B cell (primary cell): ENCODE measurements around the gene TCF3. TPM values are rescaled to one million over a fixed set of nuclear protein-coding genes. Genes with fewer than 3 reads are reported as not detected.

Experiments used
- ATAC-seq: fragments of 200-7000 bp; cut with Tn5 transposase; one replicate; pipeline ENCODE4 v1.10.0; 2021; ENCODE audit warnings: low read depth, mild to moderate bottlenecking, moderate number of reproducible peaks, moderate library complexity
- CTCF ChIA-PET: fragments of 350-600 bp; sonication (Branson Sonifier 250); formaldehyde crosslinking; loops from one replicate; lab custom pipeline; 2021; ENCODE audit warnings: antibody characterized with exemption, inconsistent platforms; lab: Charles Lee
- POLR2A ChIA-PET: fragments of 350-600 bp; sonication (Branson Sonifier 250); formaldehyde crosslinking; loops from one replicate; lab custom pipeline; 2021; ENCODE audit warnings: antibody characterized with exemption; lab: Charles Lee
- DNase-seq: peaks from one replicate; pipeline ENCODE4 v3.0.0; 2013
- H2AFZ ChIP-seq: 2 replicates; pipeline ENCODE4 v1.6.1; 2012; ENCODE audit warnings: mild to moderate bottlenecking, low read depth, low read length; ENCODE audit not compliant: insufficient read depth, poor library complexity, severe bottlenecking
- H3K27ac ChIP-seq, 2 donors: 1 replicate in 1 of 2; 2 replicates in 1 of 2; pipeline ENCODE4 v1.5.1; 2012 to 2013; ENCODE audit warnings: low read length in 2 of 2, mild to moderate bottlenecking in 2 of 2, moderate library complexity in 1 of 2
- H3K27me3 ChIP-seq, 4 experiments: fragments of 200-600 bp in 1 of 4; sonication (generic) in 1 of 4; replicated peaks in 1 of 4; 1 replicate in 2 of 4; 2 replicates in 2 of 4; pipeline versions ENCODE4 v1.6.1 to v1.7.0; 2013 to 2016; ENCODE audit warnings: low read length in 3 of 4, mild to moderate bottlenecking in 2 of 4, mixed read lengths in 1 of 4, moderate library complexity in 1 of 4; ENCODE audit not compliant: insufficient read depth in 4 of 4, control insufficient read depth in 3 of 4; ENCODE audit errors: control extremely low read depth in 1 of 4
- H3K36me3 ChIP-seq, 2 experiments: replicated peaks in 1 of 2; 1 replicate in 1 of 2; 2 replicates in 1 of 2; pipeline versions ENCODE4 v1.6.1 to v1.7.1; 2013; ENCODE audit warnings: low read length in 1 of 2; ENCODE audit not compliant: insufficient read depth in 2 of 2, control insufficient read depth in 1 of 2; ENCODE audit errors: control extremely low read depth in 1 of 2, extremely low read depth in 1 of 2
- H3K4me1 ChIP-seq, 2 donors: fragments of 200-600 bp in 1 of 2; sonication (generic) in 1 of 2; 1 replicate in 1 of 2; 2 replicates in 1 of 2; pipeline versions ENCODE4 v1.5.1 to v1.6.1; 2013 to 2017; ENCODE audit warnings: low read length in 2 of 2; ENCODE audit not compliant: control insufficient read depth in 2 of 2, insufficient read depth in 2 of 2
- H3K4me2 ChIP-seq: replicated peaks from 2 replicates; pipeline ENCODE3; 2012; ENCODE audit warnings: mild to moderate bottlenecking, low read depth, low read length; ENCODE audit not compliant: poor library complexity, severe bottlenecking
- H3K4me3 ChIP-seq, 5 experiments: fragments of 200-600 bp in 1 of 5; sonication (generic) in 1 of 5; 1 replicate in 3 of 5; 2 replicates in 2 of 5; pipeline versions ENCODE4 v1.5.1 to v1.7.0; 2011 to 2016; ENCODE audit warnings: low read length in 4 of 5, mild to moderate bottlenecking in 4 of 5, low read depth in 2 of 5, control low read depth in 1 of 5, moderate library complexity in 1 of 5; ENCODE audit not compliant: insufficient read depth in 1 of 5; ENCODE audit errors: control extremely low read depth in 1 of 5, extremely low read depth in 1 of 5
- H3K79me2 ChIP-seq: fragments of 200-600 bp; sonication (generic); one replicate; pipeline ENCODE4 v1.6.0; 2016; ENCODE audit warnings: low read length; ENCODE audit not compliant: control insufficient read depth, insufficient read depth
- H3K9ac ChIP-seq: fragments of 200-600 bp; sonication (generic); 2 replicates; pipeline ENCODE4 v1.6.1; 2017; ENCODE audit warnings: mild to moderate bottlenecking, low read length, moderate library complexity
- H3K9me3 ChIP-seq, 3 donors: one replicate each; pipeline versions ENCODE4 v1.6.1 to v1.7.1; 2013; ENCODE audit warnings: low read length in 2 of 3; ENCODE audit not compliant: control insufficient read depth in 2 of 3, insufficient read depth in 1 of 3; ENCODE audit errors: control extremely low read depth in 1 of 3
- H4K20me1 ChIP-seq: 2 replicates; pipeline ENCODE4 v1.6.0; 2012; ENCODE audit warnings: mild to moderate bottlenecking, low read length; ENCODE audit not compliant: insufficient read depth, control insufficient read depth, poor library complexity, severe bottlenecking
- H3K27ac Mint-ChIP-seq: one replicate; pipeline ENCODE4 v1.8.0; 2021; ENCODE audit warnings: mixed read lengths
- H3K27me3 Mint-ChIP-seq: one replicate; pipeline ENCODE4 v1.8.0; 2021; ENCODE audit warnings: mixed read lengths
- H3K4me1 Mint-ChIP-seq: one replicate; pipeline ENCODE4 v1.8.0; 2021; ENCODE audit warnings: mixed read lengths
- H3K4me3 Mint-ChIP-seq: one replicate; pipeline ENCODE4 v1.8.0; 2021; ENCODE audit warnings: mixed read lengths
- H3K9me3 Mint-ChIP-seq: one replicate; pipeline ENCODE4 v1.8.0; 2022; ENCODE audit warnings: mixed read lengths; ENCODE audit not compliant: insufficient read depth
- CTCF ChIP-seq: fragments of 200-600 bp; IDR thresholded peaks from one replicate; pipeline ENCODE4 v1.8.0; 2022; ENCODE audit warnings: antibody characterized with exemption, mild to moderate bottlenecking
- EZH2 ChIP-seq: IDR thresholded peaks from 2 replicates; pipeline ENCODE4 v1.6.1; 2012; ENCODE audit warnings: borderline replicate concordance, low read depth, mild to moderate bottlenecking, moderate library complexity, low read length; ENCODE audit not compliant: insufficient read depth, poor library complexity, severe bottlenecking
- WGBS: methylation state at CpG from one replicate; pipeline ENCODE4 v1.1.5; 2013; ENCODE audit warnings: missing lambda C conversion rate; ENCODE audit not compliant: insufficient coverage; 5-methylcytosine and 5-hydroxymethylcytosine counted together
- intact Hi-C: fragments of 100-400 bp; cut with micrococcal nuclease; formaldehyde crosslinking; loops from one replicate; pipeline ENCODE4 v1.10.0; 2022
- polyA plus RNA-seq: library from polyadenylated mRNA; depleted of rRNA; stranded (reverse); fragments of >200 nt; gene quantifications from 2 replicates; pipeline ENCODE4 v1.2.3, GENCODE V29; 2012
- total RNA-seq, 2 donors: library from RNA; stranded (reverse); fragments of 120-200 nt in 1 of 2; gene quantifications; 1 replicate in 1 of 2; 2 replicates in 1 of 2; pipeline versions ENCODE4 v1.2.3 to v1.2.4, GENCODE V29; 2013 to 2022

The TCF3 gene
- total and polyA plus RNA-seq, 2 donors (not counting 1 experiment from before 2014, with no cell fraction given) = 278 to 588 TPM

DNA sequence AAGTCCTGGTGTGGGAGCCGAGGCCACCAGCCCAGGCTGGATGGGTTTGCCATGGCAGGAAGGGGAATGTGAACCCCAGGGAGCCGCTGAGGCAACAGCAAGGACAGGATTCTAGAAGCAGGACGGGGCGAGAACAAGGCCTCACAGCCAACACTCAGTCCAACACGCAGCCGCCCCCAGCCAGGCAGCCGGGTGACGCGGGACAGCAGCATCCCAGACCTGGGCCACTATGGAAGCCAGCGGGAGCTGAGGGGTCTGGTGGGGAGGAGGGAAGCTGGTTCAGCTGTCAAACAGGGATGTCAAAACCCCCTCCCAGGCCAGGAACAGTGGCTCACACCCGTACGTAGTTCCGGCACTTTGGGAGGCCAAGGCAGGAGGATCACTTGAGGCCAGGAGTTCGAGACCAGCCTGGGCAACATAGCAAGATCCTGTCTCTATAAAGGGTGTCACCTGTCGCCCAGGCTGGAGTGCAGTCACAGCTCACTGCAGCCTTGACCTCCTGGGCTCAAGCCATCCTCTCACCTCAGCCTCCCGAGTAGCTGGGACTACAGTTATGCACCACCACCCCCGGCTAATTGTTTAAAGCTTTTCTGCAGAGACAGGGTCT lies 91.1 kb downstream of the TCF3 start:
- H3K9me3 Mint-ChIP-seq = no peaks in the 10 kb centered on the region
- Histone ChIP-seq H3K4me1 (no peaks in the 10 kb centered on the region), H3K27me3 (peaks cover 0 to 7% (median 0%) of the 10 kb centered on the region in 4 experiments), H2AFZ (no peak overlapping the region), H3K36me3 (no peaks in the 10 kb centered on the region), H3K4me2 (no peak overlapping the region), H3K4me3 (no peak overlapping the region), H3K27ac (no peak overlapping the region), H3K9ac (no peak overlapping the region), H3K9me3 (no peaks in the 10 kb centered on the region), H3K79me2 (no peaks in the 10 kb centered on the region), H4K20me1 (no peaks in the 10 kb centered on the region)
- 88% methylated on average over 8 of the region's 17 CpGs for WGBS
- no peak overlapping the region for H3K4me3 Mint-ChIP-seq
- intact Hi-C loops = no loop called here
- ChIA-PET POLR2A (no interaction called here), CTCF (no interaction called here)
- ATAC-seq = no peak
- TF ChIP-seq EZH2 (no peak), CTCF (no peak)
- H3K27me3 Mint-ChIP-seq = no peaks in the 10 kb centered on the region
- no peak overlapping the region for H3K27ac Mint-ChIP-seq
- DNase-seq = no peak
- H3K4me1 Mint-ChIP-seq = no peaks in the 10 kb centered on the region

DNA sequence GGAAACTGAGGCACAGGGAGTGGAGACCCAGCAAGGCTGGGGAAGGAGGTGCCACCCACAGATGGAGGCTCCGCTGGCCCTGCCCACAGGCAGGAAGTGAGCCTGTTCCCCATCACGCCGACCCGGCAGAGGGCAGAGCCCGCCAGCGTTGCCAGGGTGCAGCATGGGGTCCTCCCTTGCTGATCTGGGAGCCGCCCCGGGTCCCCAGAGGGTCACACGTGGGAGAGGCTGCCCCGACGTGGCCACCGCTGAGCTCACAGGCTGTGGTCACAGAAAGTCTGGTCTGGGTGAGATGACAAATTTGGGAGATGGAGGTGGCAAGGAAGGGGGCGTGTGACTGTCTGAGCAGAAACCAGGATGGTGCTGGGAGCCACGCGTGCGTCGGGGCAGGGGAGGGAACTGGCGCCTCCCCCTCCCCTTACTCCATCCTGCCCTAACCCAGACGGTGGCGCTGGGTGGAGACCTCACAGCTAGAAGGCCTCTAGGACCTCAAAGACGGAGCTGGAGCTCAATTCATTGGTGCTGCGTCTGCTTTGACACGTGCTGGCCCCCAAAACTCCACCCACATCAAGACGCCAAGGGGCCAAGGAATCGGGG lies 92.0 kb downstream of the TCF3 start:
- Histone ChIP-seq H3K27me3 (no peaks in the 10 kb centered on the region), H3K9ac (no peak overlapping the region), H3K4me2 (no peak overlapping the region), H2AFZ (no peak overlapping the region), H3K4me3 (no peak overlapping the region), H3K36me3 (no peaks in the 10 kb centered on the region), H3K27ac (no peak overlapping the region), H3K79me2 (no peaks in the 10 kb centered on the region), H3K9me3 (no peaks in the 10 kb centered on the region), H4K20me1 (no peaks in the 10 kb centered on the region), H3K4me1 (no peaks in the 10 kb centered on the region)
- TF ChIP-seq CTCF (no peak), EZH2 (no peak)
- 52% methylated on average over 23 of the region's 25 CpGs for WGBS
- intact Hi-C loops = no loop called here
- Mint-ChIP-seq H3K4me3 (no peak overlapping the region), H3K4me1 (no peaks in the 10 kb centered on the region), H3K9me3 (no peaks in the 10 kb centered on the region), H3K27me3 (no peaks in the 10 kb centered on the region), H3K27ac (no peak overlapping the region)
- DNase-seq (no peak), ATAC-seq (no peak)
- ChIA-PET CTCF (no interaction called here), POLR2A (no interaction called here)
